C4-2B (cell line): ENCODE results near the gene FBXL17.
"Not testable (repeated sequence)": the region's sequence is repeated elsewhere in the genome, so short reads cannot be mapped to it uniquely, and the experiment has no call there.

ENCODE experiments used
- H3K27ac ChIP-seq: fragments of 450-650 bp; 2 replicates; pipeline ENCODE4 v1.5.1; 2017
- ZFX ChIP-seq: fragments of 450-650 bp; IDR thresholded peaks from 2 replicates; pipeline ENCODE4 v1.6.1; 2017
- TF ChIP-seq, protein P1 (sequence below): fragments of 450-650 bp; conservative IDR thresholded peaks from 2 replicates; pipeline ENCODE4 v1.5.1; 2017; ENCODE audit warnings: mild to moderate bottlenecking

FBXL17 gene

DNA sequence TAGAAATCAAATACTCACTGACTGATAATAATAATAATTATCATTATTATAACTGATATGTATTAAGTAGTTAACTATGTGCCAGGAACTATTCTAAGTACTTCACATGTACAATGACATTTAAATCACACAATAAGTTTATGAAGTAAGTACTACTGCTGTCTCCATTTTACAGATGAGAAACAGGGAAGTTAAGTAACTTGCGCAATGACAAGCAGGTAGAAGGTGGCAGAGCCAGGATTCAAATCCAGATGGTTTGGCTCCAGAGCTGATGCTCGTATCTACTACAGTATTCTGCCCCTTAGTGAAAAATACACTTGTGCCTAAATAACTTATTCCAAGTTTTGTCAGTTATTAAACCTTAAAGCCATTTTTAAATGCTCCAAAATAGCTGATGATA is 217.3 kb downstream of the FBXL17 start:
- no peak for TF ChIP-seq ZFX
- TF ChIP-seq, protein P1, sequence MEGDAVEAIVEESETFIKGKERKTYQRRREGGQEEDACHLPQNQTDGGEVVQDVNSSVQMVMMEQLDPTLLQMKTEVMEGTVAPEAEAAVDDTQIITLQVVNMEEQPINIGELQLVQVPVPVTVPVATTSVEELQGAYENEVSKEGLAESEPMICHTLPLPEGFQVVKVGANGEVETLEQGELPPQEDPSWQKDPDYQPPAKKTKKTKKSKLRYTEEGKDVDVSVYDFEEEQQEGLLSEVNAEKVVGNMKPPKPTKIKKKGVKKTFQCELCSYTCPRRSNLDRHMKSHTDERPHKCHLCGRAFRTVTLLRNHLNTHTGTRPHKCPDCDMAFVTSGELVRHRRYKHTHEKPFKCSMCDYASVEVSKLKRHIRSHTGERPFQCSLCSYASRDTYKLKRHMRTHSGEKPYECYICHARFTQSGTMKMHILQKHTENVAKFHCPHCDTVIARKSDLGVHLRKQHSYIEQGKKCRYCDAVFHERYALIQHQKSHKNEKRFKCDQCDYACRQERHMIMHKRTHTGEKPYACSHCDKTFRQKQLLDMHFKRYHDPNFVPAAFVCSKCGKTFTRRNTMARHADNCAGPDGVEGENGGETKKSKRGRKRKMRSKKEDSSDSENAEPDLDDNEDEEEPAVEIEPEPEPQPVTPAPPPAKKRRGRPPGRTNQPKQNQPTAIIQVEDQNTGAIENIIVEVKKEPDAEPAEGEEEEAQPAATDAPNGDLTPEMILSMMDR, result no peak
- H3K27ac ChIP-seq, result no peak overlapping the region

DNA sequence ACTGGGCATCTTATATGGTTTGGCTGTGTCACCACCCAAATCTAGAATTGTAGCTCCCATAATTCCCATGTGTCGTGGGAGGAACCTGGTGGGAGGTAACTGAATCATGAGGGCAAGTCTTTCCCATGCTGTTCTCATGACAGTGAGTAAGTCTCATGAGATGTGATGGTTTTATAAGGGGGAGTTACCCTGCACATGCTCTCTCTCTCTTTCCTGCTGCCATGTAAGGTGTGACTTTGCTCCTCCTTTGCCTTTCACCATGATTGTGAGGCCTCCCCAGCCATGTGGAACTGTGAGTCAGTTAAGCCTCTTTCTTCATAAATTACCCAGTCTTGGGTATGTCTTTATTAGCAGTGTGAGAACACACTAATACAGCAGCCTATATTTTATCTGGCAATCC is 229.0 kb downstream of the FBXL17 start:
- H3K27ac ChIP-seq, result not testable (repeated sequence)

DNA sequence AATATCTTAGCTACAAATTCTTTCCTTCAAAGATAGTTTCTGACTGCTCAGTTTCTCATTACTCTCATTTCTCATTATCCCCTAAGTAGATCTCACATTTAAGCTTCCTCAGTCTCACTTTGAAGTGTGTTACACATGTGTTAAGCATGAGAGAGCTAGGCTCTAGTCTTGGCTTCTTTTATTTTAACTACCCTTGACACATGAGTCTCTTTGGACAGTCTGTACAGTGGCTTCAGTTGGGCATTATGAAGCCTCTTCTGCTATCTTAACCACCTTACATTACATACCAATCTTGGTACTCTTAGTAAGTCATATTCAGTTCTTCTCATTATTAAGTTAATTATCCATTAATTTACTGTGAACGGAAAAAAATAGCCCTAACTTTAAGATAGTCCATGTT is 232.5 kb downstream of the FBXL17 start:
- no peak overlapping the region for H3K27ac ChIP-seq
- TF ChIP-seq ZFX, result no peak
- TF ChIP-seq, protein P1, result no peak

DNA sequence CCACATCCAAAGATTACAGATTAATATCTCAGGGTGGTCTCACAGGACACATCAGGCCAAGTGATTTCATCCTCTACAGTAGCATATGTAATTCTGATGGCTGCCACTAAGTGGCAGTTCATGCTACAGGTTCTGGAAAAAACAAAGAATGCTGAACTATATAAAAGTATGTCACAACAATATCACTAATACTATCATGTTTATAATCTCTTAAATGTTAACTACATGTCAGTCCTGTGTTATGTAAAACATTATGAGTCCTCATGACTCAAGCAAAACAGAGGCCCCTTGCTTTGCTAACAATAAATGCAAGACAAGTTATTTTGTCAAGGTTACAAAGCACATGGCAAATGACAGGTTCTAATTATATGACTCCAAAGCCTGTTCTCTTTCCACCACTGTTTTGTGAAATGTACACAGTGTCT is 233.2 kb downstream of the FBXL17 start:
- TF ChIP-seq, protein P1, result peak; percentile 81
- TF ChIP-seq ZFX, result no peak
- no peak overlapping the region for H3K27ac ChIP-seq

DNA sequence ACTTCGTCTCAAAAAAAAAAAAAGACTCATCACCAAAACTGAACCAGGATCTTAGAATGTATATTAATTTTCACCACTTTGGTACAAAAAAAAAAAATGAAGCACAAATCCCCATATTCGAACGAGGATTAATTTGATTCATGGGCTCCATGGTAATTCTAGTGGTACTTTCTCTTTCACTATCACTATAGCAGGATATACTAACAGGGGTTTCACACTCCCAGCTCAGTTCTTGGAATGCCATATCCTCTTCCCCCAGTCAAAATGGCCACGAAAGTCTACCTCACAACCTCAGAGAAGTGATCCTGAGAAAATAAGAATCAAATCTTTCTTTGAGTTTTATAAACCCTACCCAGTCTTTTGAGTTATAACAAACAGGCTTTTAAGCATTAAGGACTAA is 235.7 kb downstream of the FBXL17 start:
- H3K27ac ChIP-seq, result no peak overlapping the region
- TF ChIP-seq, protein P1, result no peak

DNA sequence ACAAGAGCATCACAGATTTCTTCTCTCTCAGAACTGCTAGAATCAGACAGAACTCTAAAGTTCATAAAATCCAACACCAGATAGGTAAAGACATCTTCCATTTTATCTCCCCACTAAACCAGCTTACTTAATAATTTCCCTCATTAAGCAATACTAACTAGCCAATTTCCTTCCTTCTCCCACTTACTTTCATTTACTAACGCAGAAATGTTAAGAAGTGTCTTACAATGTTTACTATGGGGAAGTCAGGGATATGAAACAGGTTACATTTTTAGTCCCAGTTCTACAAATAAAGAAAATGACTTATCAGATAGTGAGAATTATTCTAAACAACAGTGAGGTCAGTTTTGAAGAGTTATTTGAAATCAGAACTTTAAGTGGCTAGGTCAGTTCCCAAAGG is 236.5 kb downstream of the FBXL17 start:
- TF ChIP-seq, protein P1, result no peak
- TF ChIP-seq ZFX, result no peak
- H3K27ac ChIP-seq, result no peak overlapping the region

DNA sequence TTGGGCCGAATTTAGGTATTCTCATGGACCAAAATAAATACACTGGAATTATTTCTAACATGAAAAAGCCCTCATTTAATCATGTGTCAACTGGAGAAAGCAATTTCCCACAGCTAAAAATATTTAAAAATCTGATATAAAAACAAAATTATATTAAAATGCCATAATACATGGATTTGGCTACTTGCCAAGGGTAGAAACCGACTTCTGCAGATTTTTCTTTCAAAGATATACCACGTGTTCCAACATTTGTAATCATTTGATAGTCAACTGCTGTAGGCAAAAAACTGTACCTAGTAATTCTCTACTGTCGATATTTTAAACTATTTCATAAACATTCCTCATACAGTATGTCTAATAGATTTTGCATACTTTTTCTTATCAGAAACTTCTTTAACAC is 237.6 kb downstream of the FBXL17 start:
- TF ChIP-seq, protein P1, result no peak
- TF ChIP-seq ZFX, result no peak
- H3K27ac ChIP-seq, result no peak overlapping the region

DNA sequence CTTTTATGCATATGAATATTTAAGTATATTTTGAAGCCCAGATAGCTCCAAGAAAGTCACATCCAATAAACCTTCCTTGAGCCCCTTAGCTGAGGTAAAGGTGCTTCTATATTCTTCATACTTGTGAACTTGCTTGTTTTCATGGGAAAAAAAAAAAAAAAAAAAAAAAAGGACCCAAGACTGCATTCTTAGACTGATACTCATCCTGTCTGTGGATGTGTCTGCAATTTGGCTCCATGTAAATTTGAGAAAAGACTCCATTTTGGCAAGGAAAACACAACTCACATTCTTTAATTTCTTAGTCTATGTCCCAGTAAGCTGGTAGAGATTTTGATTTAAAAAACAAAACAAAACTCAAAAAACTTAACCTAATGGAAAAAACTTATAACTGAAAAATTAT is 238.3 kb downstream of the FBXL17 start:
- TF ChIP-seq, protein P1, result no peak
- TF ChIP-seq ZFX, result no peak
- H3K27ac ChIP-seq, result no peak overlapping the region
